ENCODE data around the gene RAB28.

Gene RAB28

DNA sequence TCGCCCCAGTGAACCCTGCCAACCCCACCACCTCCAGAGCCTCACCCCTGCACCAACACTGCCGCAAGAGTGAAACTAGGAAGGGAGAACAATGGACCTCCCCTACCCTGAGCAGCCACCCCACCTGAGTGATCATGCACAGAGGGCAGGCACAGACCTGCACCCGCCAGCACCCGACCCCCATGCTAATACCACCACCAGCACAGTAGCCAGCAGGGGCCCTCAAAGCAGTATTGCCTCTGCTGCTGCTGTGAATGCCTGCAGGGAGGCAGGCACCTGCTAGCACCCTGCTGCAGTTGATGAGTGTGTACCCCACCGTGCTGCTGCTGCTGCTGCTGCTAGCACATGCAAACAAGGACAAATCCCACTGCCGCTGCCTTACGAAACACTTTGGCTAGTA, 100.1 kb downstream of the RAB28 start:
- in situ Hi-C loops (cut with MboI; ENCODE audit: low sequenced_read_pairs): no loop called here

- in situ Hi-C loops (cut with MboI; ENCODE audit: low sequenced_read_pairs): no loop called here
Measured at GRCh38 chr4:13378973-13379759, 105.0 kb downstream of the RAB28 start.

GRCh38 chr4:13371048-13371447, 113.1 kb downstream of the RAB28 start:
- in situ Hi-C loops (cut with MboI; ENCODE audit: low sequenced_read_pairs): no loop called here

- in situ Hi-C loops (cut with MboI; ENCODE audit: low sequenced_read_pairs): no loop called here
Measured at GRCh38 chr4:13368217-13368616, 115.9 kb downstream of the RAB28 start.

DNA sequence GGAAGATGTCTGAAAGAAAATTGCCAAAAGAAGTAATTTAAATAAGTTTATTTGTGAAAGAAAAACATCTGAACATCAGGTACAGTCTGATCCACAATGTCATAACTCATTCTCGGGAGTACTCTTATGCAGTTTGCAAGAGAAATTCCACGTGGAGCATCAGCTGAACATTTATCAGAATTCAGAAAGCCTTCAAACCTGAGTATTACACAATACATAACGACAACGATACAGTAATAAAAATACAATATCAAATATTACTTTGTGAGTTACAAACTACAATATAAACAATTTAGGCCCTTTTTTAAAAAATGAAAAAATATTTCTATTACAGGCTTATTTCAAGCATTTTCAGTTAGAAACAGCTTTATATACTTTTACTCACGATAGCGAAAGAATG, 116.4 kb downstream of the RAB28 start:
- in situ Hi-C loops (cut with MboI; ENCODE audit: low sequenced_read_pairs): no loop called here

- in situ Hi-C loops (cut with MboI; ENCODE audit: low sequenced_read_pairs): no loop called here
Measured at GRCh38 chr4:13367244-13367643, 116.9 kb downstream of the RAB28 start.

DNA sequence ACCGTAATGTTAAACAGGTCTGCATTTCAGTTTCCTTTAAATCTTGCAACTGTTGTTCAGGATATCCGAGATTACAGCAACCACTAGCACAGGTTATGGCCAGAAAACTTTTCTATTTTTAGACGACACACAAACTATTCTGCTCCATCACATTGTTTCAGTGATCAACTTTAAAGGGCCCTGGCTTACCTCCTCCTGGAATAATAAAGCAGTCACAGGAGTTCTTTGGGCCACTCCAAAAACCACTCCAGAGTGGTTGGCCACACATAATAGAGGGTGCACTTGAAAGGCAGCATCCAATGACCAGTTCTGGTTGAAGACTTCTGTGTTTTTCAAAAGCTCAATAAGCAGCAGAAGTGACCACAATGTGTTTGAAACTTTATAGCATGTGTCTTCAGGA, 118.9 kb downstream of the RAB28 start:
- in situ Hi-C loops (cut with MboI; ENCODE audit: low sequenced_read_pairs): no loop called here

GRCh38 chr4:13364653-13365052, 119.5 kb downstream of the RAB28 start:
- in situ Hi-C loops (cut with MboI; ENCODE audit: low sequenced_read_pairs): no loop called here

- in situ Hi-C loops (cut with MboI; ENCODE audit: low sequenced_read_pairs): no loop called here
Measured at GRCh38 chr4:13364172-13364571, 120.0 kb downstream of the RAB28 start.

DNA sequence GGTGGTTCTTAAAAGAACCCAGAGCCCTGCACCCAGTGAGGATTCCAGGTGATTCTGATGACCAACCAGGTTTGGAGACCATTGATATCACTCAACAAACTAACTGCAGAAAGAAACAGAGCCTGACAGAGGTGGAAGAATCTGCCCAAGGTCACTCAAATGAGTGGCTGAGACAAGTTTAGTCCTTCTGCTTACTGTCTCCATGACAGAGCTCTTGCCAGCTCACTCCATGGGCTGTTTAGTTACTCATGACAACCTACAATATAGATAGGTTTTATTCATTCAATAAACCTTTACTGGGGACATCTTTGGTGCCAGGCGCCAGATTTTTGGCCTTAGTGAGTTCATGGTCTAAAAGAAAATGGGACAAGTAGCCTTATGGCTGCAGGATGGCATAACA, 124.3 kb downstream of the RAB28 start:
- in situ Hi-C loops (cut with MboI; ENCODE audit: low sequenced_read_pairs): no loop called here

DNA sequence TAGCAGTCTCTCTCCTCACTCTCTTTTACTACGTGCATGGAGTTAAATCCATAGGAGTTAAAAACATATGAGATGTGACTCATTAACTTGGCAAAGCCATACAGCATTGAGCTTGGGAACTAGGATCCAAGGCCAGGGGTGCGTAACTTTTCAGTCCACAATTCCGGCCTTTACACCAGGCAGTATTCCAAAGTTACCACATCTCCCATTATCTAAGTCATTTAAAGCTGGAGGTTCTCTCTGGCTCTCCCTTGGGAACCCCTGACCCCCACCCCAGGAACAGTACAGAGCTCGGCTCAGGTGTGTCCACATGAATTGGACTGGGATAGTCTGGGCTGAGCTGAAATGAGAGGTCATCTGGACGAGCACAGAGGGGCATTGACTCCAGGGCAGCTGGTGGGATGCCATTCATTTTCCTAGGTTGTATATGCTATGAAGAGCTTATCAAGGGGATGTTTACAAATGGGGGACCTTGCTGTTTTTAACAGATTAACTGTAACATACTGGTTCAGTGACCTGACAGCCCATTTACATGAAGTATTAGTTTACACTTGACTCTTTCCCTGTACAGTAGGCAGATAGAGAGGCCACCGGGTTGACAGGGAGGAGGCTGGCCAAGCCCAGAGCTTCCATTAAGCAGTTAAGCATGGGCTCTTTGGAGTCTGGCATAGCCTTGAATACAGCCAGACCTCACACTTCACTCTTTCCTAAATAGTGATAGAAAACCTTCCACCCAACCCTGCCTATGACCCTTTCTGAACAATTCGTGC, 128.8 kb downstream of the RAB28 start:
- in situ Hi-C loops (cut with MboI; ENCODE audit: low sequenced_read_pairs): no loop called here

DNA sequence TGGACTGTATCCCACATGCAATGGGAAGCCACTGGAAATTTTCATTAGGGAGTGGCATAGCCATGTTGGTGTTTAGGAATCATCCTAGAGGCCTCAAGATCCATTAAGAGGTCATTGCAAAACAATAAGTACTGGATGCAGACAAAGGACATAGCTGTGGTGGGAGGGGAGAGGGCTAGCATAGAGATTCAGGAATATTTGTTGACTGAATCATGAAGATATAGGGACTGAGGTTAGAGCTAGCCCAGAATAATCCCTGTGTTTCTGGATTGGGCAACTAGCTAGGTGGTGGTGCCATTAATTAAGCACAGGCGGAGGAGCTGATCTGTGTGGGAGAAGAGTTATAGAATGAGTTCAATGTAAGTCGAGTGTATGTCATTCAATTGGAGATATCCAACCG, 135.0 kb downstream of the RAB28 start:
- in situ Hi-C loops (cut with MboI; ENCODE audit: low sequenced_read_pairs): no loop called here

DNA sequence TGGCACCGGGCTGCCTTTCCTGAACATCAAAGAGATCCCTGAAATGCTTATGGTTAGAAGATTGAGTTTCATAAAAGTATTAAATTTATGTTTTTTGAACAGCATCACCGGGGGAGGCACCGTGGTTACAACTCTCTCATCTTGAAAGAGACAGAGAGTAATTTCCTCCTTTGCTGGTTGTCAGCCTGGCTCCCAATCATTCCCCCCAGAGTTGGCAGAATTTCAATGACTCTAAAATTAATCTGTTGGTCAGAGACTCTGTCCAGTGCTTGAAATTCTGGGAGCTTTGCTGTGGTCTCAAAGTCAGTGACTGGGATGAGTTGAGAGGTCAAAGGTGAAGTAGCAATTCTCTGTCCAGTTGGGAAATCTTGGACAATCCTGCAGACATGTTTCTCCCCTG, 135.9 kb downstream of the RAB28 start:
- in situ Hi-C loops (cut with MboI; ENCODE audit: low sequenced_read_pairs): no loop called here

- in situ Hi-C loops (cut with MboI; ENCODE audit: low sequenced_read_pairs): no loop called here
Measured at GRCh38 chr4:13347517-13348125, 136.5 kb downstream of the RAB28 start.

- in situ Hi-C loops (cut with MboI; ENCODE audit: low sequenced_read_pairs): no loop called here
Measured at GRCh38 chr4:13344216-13344615, 139.9 kb downstream of the RAB28 start.

- in situ Hi-C loops (cut with MboI; ENCODE audit: low sequenced_read_pairs): no loop called here
Measured at GRCh38 chr4:13340672-13341071, 143.5 kb downstream of the RAB28 start.

DNA sequence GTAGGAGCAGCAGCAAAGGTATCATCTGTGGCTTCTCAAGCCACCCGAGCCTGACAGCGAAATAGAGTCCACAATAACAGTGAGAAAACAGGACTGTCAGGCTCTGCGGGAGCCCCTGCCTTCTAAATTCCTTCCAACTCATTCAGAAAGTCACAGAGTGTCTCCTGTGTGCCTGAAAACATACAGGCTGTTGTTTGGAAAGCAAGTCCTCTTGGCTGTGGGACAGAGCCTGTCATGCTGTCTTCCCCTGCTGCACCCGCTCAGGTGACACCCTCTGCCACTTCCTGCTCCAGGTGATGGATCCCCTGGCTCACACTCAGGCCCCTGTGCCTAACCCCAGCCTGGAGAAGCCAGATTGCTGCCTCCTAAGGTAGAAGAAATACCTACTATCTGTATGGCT, 152.3 kb downstream of the RAB28 start:
- in situ Hi-C loops (cut with MboI; ENCODE audit: low sequenced_read_pairs): no loop called here

GRCh38 chr4:13329963-13330362, 154.2 kb downstream of the RAB28 start:
- in situ Hi-C loops (cut with MboI; ENCODE audit: low sequenced_read_pairs): no loop called here

DNA sequence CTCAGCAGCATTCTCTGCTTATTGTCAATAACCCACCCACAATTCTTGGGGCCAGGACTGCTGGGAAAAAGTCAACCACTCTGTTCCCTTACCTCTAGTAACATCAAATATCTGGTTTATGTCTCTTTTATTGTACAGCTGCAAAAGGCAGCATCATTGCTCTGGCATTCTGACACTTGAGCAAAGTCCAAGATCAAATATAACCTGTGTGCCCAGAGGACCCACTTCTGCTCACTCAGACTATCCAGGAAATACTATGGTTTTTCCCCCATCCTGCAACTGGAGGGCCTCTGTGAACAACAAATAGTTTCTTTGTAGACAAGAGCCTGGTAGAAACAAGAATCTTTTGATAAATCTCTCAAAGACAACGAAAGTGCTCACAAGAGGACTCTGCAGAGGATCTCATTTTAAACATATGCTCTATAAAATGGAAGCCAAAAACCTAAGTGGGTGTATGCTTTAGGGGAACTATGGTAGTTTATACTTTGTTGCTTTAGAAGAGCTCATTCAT, 154.7 kb downstream of the RAB28 start:
- in situ Hi-C loops (cut with MboI; ENCODE audit: low sequenced_read_pairs): no loop called here

DNA sequence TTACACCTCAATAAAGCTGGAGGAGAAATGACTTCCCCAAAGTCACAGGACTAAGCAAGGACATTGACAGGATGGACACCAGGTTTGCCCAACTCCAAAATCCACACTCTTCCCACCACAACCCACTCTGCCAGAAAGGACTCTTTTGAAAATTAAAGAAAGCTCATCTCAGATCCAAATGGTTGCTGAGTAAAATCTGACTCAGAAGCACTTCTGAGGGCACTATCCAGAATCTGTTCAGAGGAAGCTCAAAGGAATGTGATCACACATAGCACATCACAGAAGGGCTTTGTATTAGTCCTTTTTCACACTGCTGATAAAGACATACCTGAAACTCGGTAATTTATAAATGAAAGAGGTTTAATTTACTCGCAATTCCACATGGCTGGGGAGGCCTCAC, 155.5 kb downstream of the RAB28 start:
- in situ Hi-C loops (cut with MboI; ENCODE audit: low sequenced_read_pairs): no loop called here

- in situ Hi-C loops (cut with MboI; ENCODE audit: low sequenced_read_pairs): no loop called here
Measured at GRCh38 chr4:13327991-13328390, 156.1 kb downstream of the RAB28 start.

GRCh38 chr4:13325744-13326143, 158.4 kb downstream of the RAB28 start:
- in situ Hi-C loops (cut with MboI; ENCODE audit: low sequenced_read_pairs): no loop called here

Data from hTERT RPE-1 (cell line).